ENCODE data around the gene TMEM80. TPM values are rescaled to one million over a fixed set of nuclear protein-coding genes. Genes with fewer than 3 reads are reported as not detected.
A peak's percentile ranks its signal among the peaks of the same experiment; 100 is the strongest.

TMEM80 gene
- total and polyA plus RNA-seq, 2 of the 4 experiments (the other 2 are of a cell fraction), result 5.6 to 21.7 TPM

DNA sequence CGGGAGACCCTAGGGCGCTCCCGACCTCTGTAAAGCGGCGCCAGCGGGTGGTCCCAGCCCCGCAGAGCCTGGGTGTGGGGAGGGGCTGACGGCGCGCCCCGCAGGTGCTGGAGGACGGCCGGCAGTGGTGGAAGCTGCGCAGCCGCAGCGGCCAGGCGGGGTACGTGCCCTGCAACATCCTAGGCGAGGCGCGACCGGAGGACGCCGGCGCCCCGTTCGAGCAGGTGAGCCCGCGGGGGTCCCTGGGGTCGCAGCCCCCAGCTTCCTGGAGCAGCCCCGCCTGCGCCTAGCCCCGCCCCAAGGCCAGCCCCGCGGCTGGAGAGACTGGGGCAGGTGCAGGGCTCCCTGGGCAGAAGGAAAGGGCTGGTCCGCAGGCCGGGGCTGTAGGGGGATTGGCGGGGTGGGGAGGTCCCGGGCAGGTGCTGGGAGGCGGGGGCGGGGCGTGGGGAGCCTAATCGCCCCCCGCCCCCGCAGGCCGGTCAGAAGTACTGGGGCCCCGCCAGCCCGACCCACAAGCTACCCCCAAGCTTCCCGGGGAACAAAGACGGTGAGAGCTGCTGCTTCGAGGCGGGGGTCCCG is 30.1 kb downstream of the TMEM80 start:
- H3K4me1 ChIP-seq (ENCODE audit: control insufficient read depth, insufficient read depth, low read length), result peaks cover 6% of the 10 kb centered on the region
- H2AFZ ChIP-seq (replicated peaks; ENCODE audit: low read length, poor library complexity), result no peak overlapping the region
- intact Hi-C loops (cut with micrococcal nuclease) (loop anchor here (10.0 kb wide), 1 partner anchor 171 kb away; no protein-coding TSS in a partner anchor), in situ Hi-C loops (cut with MboI; ENCODE audit: low sequenced_read_pairs) (no loop called here), dilution Hi-C loops (cut with HindIII; ENCODE audit: low sequenced_read_pairs, unreplicated experiment) (no loop called here)
- no peaks in the 10 kb centered on the region for H3K79me1 ChIP-seq (ENCODE audit: low read depth in 1 of 2, low read length in 2 of 2)
- no peak overlapping the region for H2BK5ac ChIP-seq (ENCODE audit: low read depth, low read length, poor library complexity, severe bottlenecking)
- no peak overlapping the region for H4K91ac ChIP-seq (ENCODE audit: insufficient read depth, low read depth, low read length)
- WGBS, 2 experiments (ENCODE audit: extremely low coverage in 2 of 2, insufficient read length in 1 of 2), result 11% methylated on average over 20 of the region's 53 CpGs; no CpG with 5 or more reads in 1 of the 2 experiments
- H3K4me3 ChIP-seq (ENCODE audit: insufficient read depth, low read depth, low read length), result no peak overlapping the region
- no peak overlapping the region for H3K4me2 ChIP-seq (ENCODE audit: low read depth, low read length)
- DNase-seq (no peak), ATAC-seq (ENCODE audit: low read depth) (no peak)
- H2AK9ac ChIP-seq (replicated peaks; ENCODE audit: low read depth, low read length, poor library complexity), result peak overlapping the region; percentile 5
- no TSS peak for BruUV-seq (replicated peaks)
- no peaks in the 10 kb centered on the region for H3K9me3 ChIP-seq (ENCODE audit: control insufficient read depth, insufficient read depth, low read length)
- no peak overlapping the region for H3K18ac ChIP-seq (ENCODE audit: low read depth, low read length)
- no peak overlapping the region for H3K14ac ChIP-seq (replicated peaks; ENCODE audit: low read depth, low read length)
- H3K56ac ChIP-seq (ENCODE audit: extremely low read depth, insufficient read depth, low read length), result no peak overlapping the region
- no peak overlapping the region for H2BK120ac ChIP-seq (ENCODE audit: low read depth, low read length)
- CTCF ChIA-PET, result interaction anchor here (1.1 kb wide), 1 partner anchor 19 kb away, joined by 4 read pairs; no protein-coding TSS in a partner anchor
- no peak overlapping the region for H3K23ac ChIP-seq (ENCODE audit: low read depth, low read length)
- H3K27ac ChIP-seq (ENCODE audit: insufficient read depth, low read length), result no peak overlapping the region
- peaks cover 7% of the 10 kb centered on the region; the same call in 1 of the 2 replicates for H3K27me3 ChIP-seq (ENCODE audit: control insufficient read depth, insufficient read depth, low read length)
- H2AK5ac ChIP-seq (ENCODE audit: low read depth, low read length), result no peak overlapping the region
- no peak overlapping the region for H2BK20ac ChIP-seq (ENCODE audit: low read depth, low read length)
- H3K9me1 ChIP-seq (ENCODE audit: insufficient read depth, low read length), result no peaks in the 10 kb centered on the region
- H2BK15ac ChIP-seq (ENCODE audit: low read depth, low read length), result no peak overlapping the region
- TF ChIP-seq SMC3 (IDR thresholded peaks at IDR 0.05; ENCODE audit: low read depth, low read length) (no peak), MAFK (IDR thresholded peaks at IDR 0.05; ENCODE audit: low read depth, low read length) (no peak), CHD1 (IDR thresholded peaks at IDR 0.05; ENCODE audit: low read depth, low read length) (no peak), CEBPB (IDR thresholded peaks at IDR 0.05; ENCODE audit: low read depth, low read length) (no peak), MAZ (IDR thresholded peaks at IDR 0.05; ENCODE audit: borderline replicate concordance, low read depth, low read length) (no peak)
- TF ChIP-seq, protein P1, sequence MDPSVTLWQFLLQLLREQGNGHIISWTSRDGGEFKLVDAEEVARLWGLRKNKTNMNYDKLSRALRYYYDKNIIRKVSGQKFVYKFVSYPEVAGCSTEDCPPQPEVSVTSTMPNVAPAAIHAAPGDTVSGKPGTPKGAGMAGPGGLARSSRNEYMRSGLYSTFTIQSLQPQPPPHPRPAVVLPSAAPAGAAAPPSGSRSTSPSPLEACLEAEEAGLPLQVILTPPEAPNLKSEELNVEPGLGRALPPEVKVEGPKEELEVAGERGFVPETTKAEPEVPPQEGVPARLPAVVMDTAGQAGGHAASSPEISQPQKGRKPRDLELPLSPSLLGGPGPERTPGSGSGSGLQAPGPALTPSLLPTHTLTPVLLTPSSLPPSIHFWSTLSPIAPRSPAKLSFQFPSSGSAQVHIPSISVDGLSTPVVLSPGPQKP (IDR thresholded peaks at IDR 0.05; ENCODE audit: borderline replicate concordance, low read depth, low read length), result no peak
- TF ChIP-seq, protein P2, sequence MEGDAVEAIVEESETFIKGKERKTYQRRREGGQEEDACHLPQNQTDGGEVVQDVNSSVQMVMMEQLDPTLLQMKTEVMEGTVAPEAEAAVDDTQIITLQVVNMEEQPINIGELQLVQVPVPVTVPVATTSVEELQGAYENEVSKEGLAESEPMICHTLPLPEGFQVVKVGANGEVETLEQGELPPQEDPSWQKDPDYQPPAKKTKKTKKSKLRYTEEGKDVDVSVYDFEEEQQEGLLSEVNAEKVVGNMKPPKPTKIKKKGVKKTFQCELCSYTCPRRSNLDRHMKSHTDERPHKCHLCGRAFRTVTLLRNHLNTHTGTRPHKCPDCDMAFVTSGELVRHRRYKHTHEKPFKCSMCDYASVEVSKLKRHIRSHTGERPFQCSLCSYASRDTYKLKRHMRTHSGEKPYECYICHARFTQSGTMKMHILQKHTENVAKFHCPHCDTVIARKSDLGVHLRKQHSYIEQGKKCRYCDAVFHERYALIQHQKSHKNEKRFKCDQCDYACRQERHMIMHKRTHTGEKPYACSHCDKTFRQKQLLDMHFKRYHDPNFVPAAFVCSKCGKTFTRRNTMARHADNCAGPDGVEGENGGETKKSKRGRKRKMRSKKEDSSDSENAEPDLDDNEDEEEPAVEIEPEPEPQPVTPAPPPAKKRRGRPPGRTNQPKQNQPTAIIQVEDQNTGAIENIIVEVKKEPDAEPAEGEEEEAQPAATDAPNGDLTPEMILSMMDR (conservative IDR thresholded peaks at IDR 0.05; ENCODE audit: low read depth, low read length), result no peak
- POLR2A ChIA-PET (ENCODE audit: unreplicated experiment), result no interaction called here
- H4K8ac ChIP-seq (ENCODE audit: low read depth in 2 of 2, low read length in 2 of 2), result no peak overlapping the region; a peak in 1 of 4 replicates
- no peaks in the 10 kb centered on the region for H4K20me1 ChIP-seq (ENCODE audit: insufficient read depth, low read length)
- H3K4ac ChIP-seq (ENCODE audit: low read depth, low read length), result no peak overlapping the region
- no peak overlapping the region for H3K9ac ChIP-seq (ENCODE audit: low read depth, low read length)
- no peaks in the 10 kb centered on the region for H3K36me3 ChIP-seq (ENCODE audit: control insufficient read depth, insufficient read depth, low read length)
- no peak overlapping the region for H4K5ac ChIP-seq (ENCODE audit: low read depth, low read length)
